Spleen (tissue), 11 donors: ENCODE measurements around the gene ASZ1. TPM values are rescaled to one million over a fixed set of nuclear protein-coding genes. Genes with fewer than 3 reads are reported as not detected.

Source experiments
- DNase-seq: peaks from one replicate; pipeline ENCODE4 v3.0.0-alpha.2; 2020
- H3K27ac ChIP-seq, 8 donors: fragments of 200-600 bp; sonication (generic) in 7 of 8; 1 replicate in 4 of 8; 2 replicates in 4 of 8; pipeline versions ENCODE4 v1.5.0 to v1.8.0; 2016 to 2021; ENCODE audit warnings: inconsistent platforms in 4 of 8, mild to moderate bottlenecking in 4 of 8, moderate library complexity in 1 of 8
- H3K27me3 ChIP-seq, 7 donors: fragments of 200-600 bp; sonication (generic) in 6 of 7; replicated peaks in 1 of 7; 1 replicate in 4 of 7; 2 replicates in 3 of 7; pipeline versions ENCODE4 v1.5.0 to v1.8.0; 2016 to 2021; ENCODE audit warnings: inconsistent platforms in 3 of 7, mild to moderate bottlenecking in 1 of 7
- H3K36me3 ChIP-seq, 6 donors: fragments of 200-600 bp; sonication (generic) in 5 of 6; 1 replicate in 4 of 6; 2 replicates in 2 of 6; pipeline versions ENCODE4 v1.5.0 to v1.8.0; 2016 to 2021; ENCODE audit warnings: inconsistent platforms in 2 of 6
- H3K4me1 ChIP-seq, 6 donors: fragments of 200-600 bp; sonication (generic) in 5 of 6; 1 replicate in 3 of 6; 2 replicates in 3 of 6; pipeline versions ENCODE4 v1.5.0 to v1.8.0; 2016 to 2021; ENCODE audit warnings: inconsistent platforms in 3 of 6
- H3K4me3 ChIP-seq, 8 donors: fragments of 200-600 bp; sonication (generic) in 7 of 8; 1 replicate in 4 of 8; 2 replicates in 4 of 8; pipeline versions ENCODE4 v1.5.0 to v1.8.0; 2016 to 2021; ENCODE audit warnings: inconsistent platforms in 4 of 8, mild to moderate bottlenecking in 4 of 8, moderate library complexity in 2 of 8
- H3K9me3 ChIP-seq, 8 donors: fragments of 200-600 bp; sonication (generic) in 7 of 8; 1 replicate in 4 of 8; 2 replicates in 4 of 8; pipeline versions ENCODE4 v1.5.0 to v1.8.0; 2016 to 2021; ENCODE audit warnings: inconsistent platforms in 4 of 8
- POLR2A ChIP-seq, 3 donors: fragments of 450-650 bp; IDR thresholded peaks; one replicate each; pipeline ENCODE4 v1.5.1; 2017; ENCODE audit warnings: antibody characterized with exemption in 3 of 3, mild to moderate bottlenecking in 1 of 3
- POLR2AphosphoS5 ChIP-seq, 3 donors: sonication (generic); formaldehyde crosslinking; IDR thresholded peaks; one replicate each; pipeline ENCODE4 v1.5.1; 2017; ENCODE audit warnings: antibody characterized with exemption in 3 of 3
- WGBS, 5 donors: extraction: QIAGEN DNeasy Blood & Tissue Kit in 3 of 5; methylation state at CpG; one replicate each; pipeline versions ENCODE4 v1.1.5 to v1.1.7; 2013 to 2018; 5-methylcytosine and 5-hydroxymethylcytosine counted together
- intact Hi-C: fragments of 100-400 bp; cut with DNase I; formaldehyde crosslinking; loops from one replicate; pipeline ENCODE4 v1.15.0; 2023; ENCODE audit warnings: low total_unique reads
- polyA plus RNA-seq, 3 donors: library from polyadenylated mRNA; stranded (reverse); fragments of 200-250 nt; gene quantifications; one replicate each; pipeline ENCODE4 v1.2.1, GENCODE V29; 2013
- total RNA-seq, 7 donors: library from RNA; depleted of rRNA in 3 of 7; stranded (reverse); fragments of >200 nt in 3 of 7; fragmentation: NEBNext Ultra II Directional in 4 of 7; extraction: Animal tissue kit (Norgen Biotek cat#: 25700) in 4 of 7; gene quantifications; one replicate each; pipeline versions ENCODE4 v1.1.0 to v1.2.1, GENCODE V29; 2016 to 2021
- TF ChIP-seq, protein P1 (sequence below), 11 experiments: fragments of 200-600 bp in 7 of 11; fragments of 450-650 bp in 4 of 11; sonication (generic) in 4 of 11; IDR thresholded peaks in 8 of 11; conservative IDR thresholded peaks in 3 of 11; 1 replicate in 7 of 11; 2 replicates in 4 of 11; pipeline versions ENCODE4 v1.4.0 to v1.8.0; 2016 to 2021; ENCODE audit warnings: antibody characterized with exemption in 11 of 11, inconsistent platforms in 4 of 11, mild to moderate bottlenecking in 1 of 11
- donor health status: healthy with polysubstance abuse.
- donor health status: DM: no; HTN: no; CAD: no; lungs with moderate emphysema.
- donor health status: DM: no; HTN: no; CAD: no.
- donor health status: Bipolar disorder and iron deficiency.
- donor health status: healthy.
- donor health status: DM: no; HTN: no; CAD: no.
- donor health status: DM: yes; HTN: yes; CAD: no.

The ASZ1 gene
- total and polyA plus RNA-seq, 10 donors: not detected

DNA sequence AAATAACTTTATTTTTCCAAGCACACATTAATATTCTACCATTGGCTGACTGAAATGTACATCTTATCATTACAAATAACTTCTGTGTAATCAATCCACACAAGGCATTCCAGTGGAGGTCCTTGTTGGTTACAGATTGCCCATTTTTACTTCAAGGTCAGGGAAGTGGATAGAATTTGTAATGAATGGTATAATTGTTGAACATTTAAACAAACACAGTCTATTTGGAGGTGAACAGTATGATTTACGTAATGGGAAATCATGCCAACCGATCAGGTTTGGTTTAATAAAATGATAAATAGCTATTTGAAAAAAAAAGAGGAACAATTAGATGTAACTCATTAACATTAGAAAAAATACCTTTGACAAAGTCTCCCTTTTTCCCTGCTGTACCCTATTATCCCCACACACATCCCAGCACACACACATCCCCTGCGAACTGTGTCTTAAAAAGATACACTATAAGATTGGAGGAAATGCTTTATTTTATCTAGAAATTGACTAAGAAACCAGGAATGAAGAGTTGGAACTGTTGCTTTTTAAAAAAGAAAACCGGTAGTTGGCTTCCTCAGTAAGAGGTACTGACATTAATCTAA is 19.0 kb upstream of the ASZ1 start:
- TF ChIP-seq POLR2A (IDR thresholded peaks at IDR 0.05) (no peak), POLR2AphosphoS5 (IDR thresholded peaks at IDR 0.05) (no peak)
- TF ChIP-seq, protein P1, sequence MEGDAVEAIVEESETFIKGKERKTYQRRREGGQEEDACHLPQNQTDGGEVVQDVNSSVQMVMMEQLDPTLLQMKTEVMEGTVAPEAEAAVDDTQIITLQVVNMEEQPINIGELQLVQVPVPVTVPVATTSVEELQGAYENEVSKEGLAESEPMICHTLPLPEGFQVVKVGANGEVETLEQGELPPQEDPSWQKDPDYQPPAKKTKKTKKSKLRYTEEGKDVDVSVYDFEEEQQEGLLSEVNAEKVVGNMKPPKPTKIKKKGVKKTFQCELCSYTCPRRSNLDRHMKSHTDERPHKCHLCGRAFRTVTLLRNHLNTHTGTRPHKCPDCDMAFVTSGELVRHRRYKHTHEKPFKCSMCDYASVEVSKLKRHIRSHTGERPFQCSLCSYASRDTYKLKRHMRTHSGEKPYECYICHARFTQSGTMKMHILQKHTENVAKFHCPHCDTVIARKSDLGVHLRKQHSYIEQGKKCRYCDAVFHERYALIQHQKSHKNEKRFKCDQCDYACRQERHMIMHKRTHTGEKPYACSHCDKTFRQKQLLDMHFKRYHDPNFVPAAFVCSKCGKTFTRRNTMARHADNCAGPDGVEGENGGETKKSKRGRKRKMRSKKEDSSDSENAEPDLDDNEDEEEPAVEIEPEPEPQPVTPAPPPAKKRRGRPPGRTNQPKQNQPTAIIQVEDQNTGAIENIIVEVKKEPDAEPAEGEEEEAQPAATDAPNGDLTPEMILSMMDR (IDR thresholded peaks at IDR 0.05 in 8 of 11, conservative IDR thresholded peaks at IDR 0.05 in 3 of 11): no peak
- Histone ChIP-seq H3K4me1 (no peaks in the 10 kb centered on the region), H3K36me3 (no peaks in the 10 kb centered on the region), H3K27me3 (no peaks in the 10 kb centered on the region), H3K9me3 (peaks cover 0 to 29% (median 20%) of the 10 kb centered on the region in 8 donors), H3K4me3 (no peak overlapping the region), H3K27ac (no peak overlapping the region)
- no peak for DNase-seq
- intact Hi-C loops: no loop called here
- WGBS, 5 donors: 63 to 72% (median 65%) methylated on average over 4 of the region's 4 CpGs

- Histone ChIP-seq H3K36me3 (no peaks in the 10 kb centered on the region), H3K9me3 (peaks cover 0 to 18% (median 12%) of the 10 kb centered on the region in 8 donors), H3K27me3 (no peaks in the 10 kb centered on the region), H3K4me1 (no peaks in the 10 kb centered on the region), H3K27ac (no peak overlapping the region), H3K4me3 (no peak overlapping the region)
- TF ChIP-seq POLR2AphosphoS5 (IDR thresholded peaks at IDR 0.05) (no peak), POLR2A (IDR thresholded peaks at IDR 0.05) (no peak)
- TF ChIP-seq, protein P1 (IDR thresholded peaks at IDR 0.05 in 8 of 11, conservative IDR thresholded peaks at IDR 0.05 in 3 of 11): no peak
- 77 to 96% (median 90%) methylated on average over 1 of the region's 1 CpG for WGBS, 5 donors
- no peak for DNase-seq
- intact Hi-C loops: no loop called here
Observed at GRCh38 chr7:117445206-117445605, 17.9 kb upstream of the ASZ1 start.

DNA sequence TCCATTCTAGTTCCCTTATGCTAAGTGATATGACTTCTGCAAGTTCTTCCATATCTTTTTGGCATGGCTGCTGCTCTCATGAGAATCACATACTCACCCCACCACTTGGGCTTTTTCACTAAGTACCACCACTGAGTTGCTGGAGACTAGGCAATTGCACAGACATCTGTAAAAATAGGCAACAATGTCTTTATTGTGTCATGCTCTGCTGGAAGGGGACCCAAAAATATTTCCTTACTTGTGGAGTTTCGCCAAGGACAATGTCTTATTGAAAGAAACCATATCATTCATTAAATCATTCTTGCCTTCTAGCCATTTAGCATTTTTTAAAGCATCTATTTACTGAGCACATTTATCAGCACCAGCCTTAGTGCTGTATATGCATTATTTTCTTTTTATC is 17.4 kb upstream of the ASZ1 start:
- intact Hi-C loops: no loop called here
- 71 to 86% (median 79%) methylated on average over 1 of the region's 1 CpG for WGBS, 5 donors

DNA sequence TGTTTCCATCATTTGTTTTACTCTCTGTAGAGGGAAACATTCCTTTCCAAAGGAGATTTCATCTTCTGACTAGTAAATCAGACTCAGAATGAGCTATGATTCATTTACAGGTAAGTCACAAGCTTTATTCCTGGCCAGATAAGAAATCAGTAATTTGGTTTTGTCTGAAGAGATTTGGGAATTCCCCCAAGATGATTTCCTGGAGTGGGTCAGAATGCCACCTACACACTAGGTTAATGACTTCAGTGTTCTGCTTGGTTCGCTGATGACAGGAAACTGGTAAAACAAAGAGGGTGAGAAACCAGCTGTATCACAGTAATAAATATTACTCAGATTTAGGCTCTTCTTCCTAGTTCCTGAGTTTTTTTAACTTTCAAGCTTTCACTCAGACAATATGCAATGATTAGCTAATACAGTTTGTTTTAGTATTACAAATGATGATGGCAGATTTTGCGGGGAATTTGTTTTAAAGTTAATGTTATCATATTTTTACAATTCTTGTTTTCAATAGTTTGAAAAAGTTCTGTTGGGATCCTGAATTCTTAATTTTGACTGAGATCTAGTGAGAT is 8.3 kb upstream of the ASZ1 start:
- TF ChIP-seq POLR2A (IDR thresholded peaks at IDR 0.05): no peak
- TF ChIP-seq POLR2AphosphoS5 (IDR thresholded peaks at IDR 0.05): no peak
- TF ChIP-seq, protein P1 (IDR thresholded peaks at IDR 0.05 in 8 of 11, conservative IDR thresholded peaks at IDR 0.05 in 3 of 11): no peak
- WGBS, 5 donors: 41 to 60% (median 53%) methylated on average over 2 of the region's 2 CpGs
- H3K27ac ChIP-seq: no peak overlapping the region
- DNase-seq: no peak
- no peak overlapping the region for H3K4me3 ChIP-seq
- H3K27me3 ChIP-seq: no peaks in the 10 kb centered on the region
- intact Hi-C loops: no loop called here
- H3K4me1 ChIP-seq: no peaks in the 10 kb centered on the region
- no peaks in the 10 kb centered on the region for H3K9me3 ChIP-seq
- no peaks in the 10 kb centered on the region for H3K36me3 ChIP-seq

More for the DNA sequence above, 17.4 kb upstream of the ASZ1 start:
- H3K36me3 ChIP-seq: no peaks in the 10 kb centered on the region
- H3K4me3 ChIP-seq: no peak overlapping the region
- no peak overlapping the region for H3K27ac ChIP-seq
- H3K4me1 ChIP-seq: no peaks in the 10 kb centered on the region
- peaks cover 0 to 13% (median 7%) of the 10 kb centered on the region in 8 donors for H3K9me3 ChIP-seq
- H3K27me3 ChIP-seq: no peaks in the 10 kb centered on the region
- TF ChIP-seq, protein P1 (IDR thresholded peaks at IDR 0.05 in 8 of 11, conservative IDR thresholded peaks at IDR 0.05 in 3 of 11): no peak
- TF ChIP-seq POLR2A (IDR thresholded peaks at IDR 0.05): no peak
- TF ChIP-seq POLR2AphosphoS5 (IDR thresholded peaks at IDR 0.05): no peak
- DNase-seq: no peak
